Adipose tissue (tissue), 3 donors: ENCODE measurements around the gene SNTA1. TPM values are rescaled to one million over a fixed set of nuclear protein-coding genes. Genes with fewer than 3 reads are reported as not detected.

Experiments
- H3K27ac ChIP-seq: one replicate; pipeline ENCODE4 v1.5.1; 2013; ENCODE audit warnings: low read depth, low read length
- WGBS, 3 donors: extraction: QIAGEN DNeasy Blood & Tissue Kit; methylation state at CpG; one replicate each; pipeline ENCODE4 v1.1.7; 2013; 5-methylcytosine and 5-hydroxymethylcytosine counted together
- polyA plus RNA-seq, 3 donors: library from polyadenylated mRNA; stranded (reverse); fragments of 200-250 nt; gene quantifications; one replicate each; pipeline ENCODE4 v1.2.3, GENCODE V29; 2013
- donor health status: healthy with polysubstance abuse.
- donor health status: Bipolar disorder and iron deficiency.
- donor health status: healthy.

The SNTA1 gene
- polyA plus RNA-seq, 3 donors, result 8.1 to 47.4 (median 34.3) TPM

DNA sequence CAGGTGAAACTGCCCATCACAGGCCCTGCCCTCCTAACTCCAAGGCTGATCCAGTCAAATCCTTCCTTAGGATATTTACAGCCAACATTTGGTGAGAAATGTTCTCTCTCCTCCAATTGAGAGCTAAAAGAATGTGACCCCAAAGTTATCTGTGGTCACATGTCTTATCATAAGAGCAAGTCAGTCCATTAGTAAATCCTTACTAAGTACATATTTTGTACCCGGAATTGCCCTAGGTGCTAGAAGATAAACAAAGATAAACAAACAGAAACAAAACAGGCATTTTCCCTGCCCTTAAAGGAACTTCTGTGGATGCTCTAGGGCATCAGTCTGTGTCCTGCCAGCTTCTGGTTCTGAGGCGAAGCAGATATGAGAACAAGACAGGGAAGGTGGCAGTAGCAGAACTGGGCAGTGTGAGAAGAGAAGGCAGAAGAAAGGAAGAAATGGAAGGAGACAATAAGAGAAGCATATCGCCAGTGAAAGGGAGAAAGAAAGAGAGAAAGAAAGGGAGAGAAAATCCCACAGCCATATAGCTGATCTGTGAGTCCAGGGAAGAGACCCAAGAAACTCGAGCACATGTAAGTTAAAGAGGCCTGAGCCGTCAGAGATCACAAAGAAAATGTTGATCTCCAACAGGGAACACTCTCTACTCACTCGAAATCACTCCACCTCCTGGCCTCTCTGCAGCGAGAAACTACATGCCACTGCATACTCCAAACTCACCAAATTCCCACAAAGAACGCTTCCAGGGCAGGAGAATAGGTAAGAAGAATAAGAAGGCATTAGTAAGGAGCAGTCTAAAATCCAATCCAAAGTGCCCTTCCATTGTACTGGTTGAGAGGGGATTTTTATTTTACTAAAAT is 83.9 kb downstream of the SNTA1 start:
- H3K27ac ChIP-seq, result no peak overlapping the region
- 79 to 87% (median 82%) methylated on average over 8 of the region's 8 CpGs for WGBS, 3 donors

Other genes starting within 250 kb of the SNTA1 start
- gene BPIFA3, start 226.4 kb downstream of the SNTA1 start, polyA plus RNA-seq, result not detected
- gene BPIFA1, start 207.8 kb downstream of the SNTA1 start, polyA plus RNA-seq, result not detected
- under 1 TPM; 0.22 to 0.60 (median 0.39) TPM for gene BPIFB1, start 160.5 kb downstream of the SNTA1 start, polyA plus RNA-seq
- 10 to 100 TPM; 10.9 to 21.3 (median 20.7) TPM for gene CDK5RAP1, start 42.2 kb downstream of the SNTA1 start, polyA plus RNA-seq
- gene CBFA2T2, start 46.3 kb upstream of the SNTA1 start, polyA plus RNA-seq, result 1 to 10 TPM; 4.1 to 5.8 (median 4.3) TPM
- gene C20orf144, start 218.6 kb upstream of the SNTA1 start, polyA plus RNA-seq, result under 1 TPM; 0.05 to 0.11 (median 0.06) TPM
- 1 to 10 TPM in 1 of 3 donors, under 1 TPM in 2; 0.34 to 3.4 (median 0.61) TPM for gene ACTL10, start 223.2 kb upstream of the SNTA1 start, polyA plus RNA-seq
- 10 to 100 TPM; 14.6 to 25.7 (median 19.6) TPM for gene NECAB3, start 230.7 kb upstream of the SNTA1 start, polyA plus RNA-seq
- gene E2F1, start 242.6 kb upstream of the SNTA1 start, polyA plus RNA-seq, result 1 to 10 TPM in 2 of 3 donors, under 1 TPM in 1; 0.59 to 2.0 (median 1.3) TPM